Aorta (tissue), 5 donors: ENCODE results near the gene LCTL. TPM values are rescaled to one million over a fixed set of nuclear protein-coding genes. Genes with fewer than 3 reads are reported as not detected.

Experiments used
- ATAC-seq: fragments of 200-7000 bp; cut with Tn5 transposase; one replicate; pipeline ENCODE4 v1.9.1; 2022; ENCODE audit warnings: moderate library complexity; ENCODE audit not compliant: low FRiP score
- DNase-seq, 2 donors: peaks; one replicate each; pipeline ENCODE4 v3.0.0-alpha.2; 2020
- H3K27ac ChIP-seq, 2 donors: one replicate each; pipeline ENCODE4 v1.5.1; 2013; ENCODE audit warnings: low read length in 2 of 2, mild to moderate bottlenecking in 2 of 2, moderate library complexity in 2 of 2, control low read depth in 1 of 2, inconsistent platforms in 1 of 2, low read depth in 1 of 2
- H3K27me3 ChIP-seq, 2 donors: one replicate each; pipeline ENCODE4 v1.6.1; 2013; ENCODE audit warnings: control low read depth in 1 of 2, low read length in 1 of 2, mild to moderate bottlenecking in 1 of 2, moderate library complexity in 1 of 2; ENCODE audit not compliant: insufficient read depth in 2 of 2, control insufficient read depth in 1 of 2
- H3K36me3 ChIP-seq, 2 donors: one replicate each; pipeline ENCODE4 v1.6.1; 2013; ENCODE audit warnings: control low read depth in 1 of 2, low read length in 1 of 2, mild to moderate bottlenecking in 1 of 2; ENCODE audit not compliant: insufficient read depth in 2 of 2, control insufficient read depth in 1 of 2
- H3K4me1 ChIP-seq, 2 donors: one replicate each; pipeline ENCODE4 v1.6.1; 2013; ENCODE audit warnings: low read length in 2 of 2, control low read depth in 1 of 2, mild to moderate bottlenecking in 1 of 2, moderate library complexity in 1 of 2; ENCODE audit not compliant: insufficient read depth in 2 of 2, control insufficient read depth in 1 of 2
- H3K4me3 ChIP-seq, 2 donors: one replicate each; pipeline ENCODE4 v1.5.1; 2013; ENCODE audit warnings: low read length in 2 of 2, control low read depth in 1 of 2, mild to moderate bottlenecking in 1 of 2
- H3K9me3 ChIP-seq: one replicate; pipeline ENCODE4 v1.6.1; 2013; ENCODE audit warnings: mild to moderate bottlenecking, low read length; ENCODE audit not compliant: control insufficient read depth
- WGBS, 2 donors: extraction: QIAGEN DNeasy Blood & Tissue Kit; methylation state at CpG; one replicate each; pipeline ENCODE4 v1.1.7; 2013; 5-methylcytosine and 5-hydroxymethylcytosine counted together
- intact Hi-C, 2 donors: fragments of 100-400 bp; cut with DNase I; formaldehyde crosslinking; loops; one replicate each; pipeline versions ENCODE4 v1.14.2 to v1.15.0; 2022
- polyA plus RNA-seq, 2 donors: library from polyadenylated mRNA; stranded (reverse); fragments of 200-250 nt; gene quantifications; one replicate each; pipeline ENCODE4 v1.2.3, GENCODE V29; 2013
- total RNA-seq, 2 donors: library from RNA; stranded (reverse); fragmentation: NEBNext Ultra II Directional; extraction: Animal tissue kit (Norgen Biotek cat#: 25700); gene quantifications; one replicate each; pipeline ENCODE4 v1.2.1, GENCODE V29; 2021
- donor health status: healthy with polysubstance abuse.
- donor health status: Bipolar disorder and iron deficiency.
- donor health status: DM: no; HTN: no; CAD: no.
- donor health status: DM: no; HTN: no; CAD: no.
- donor health status: DM: yes; HTN: yes; CAD: no.

Gene LCTL
- total and polyA plus RNA-seq, 4 donors, result not detected

DNA sequence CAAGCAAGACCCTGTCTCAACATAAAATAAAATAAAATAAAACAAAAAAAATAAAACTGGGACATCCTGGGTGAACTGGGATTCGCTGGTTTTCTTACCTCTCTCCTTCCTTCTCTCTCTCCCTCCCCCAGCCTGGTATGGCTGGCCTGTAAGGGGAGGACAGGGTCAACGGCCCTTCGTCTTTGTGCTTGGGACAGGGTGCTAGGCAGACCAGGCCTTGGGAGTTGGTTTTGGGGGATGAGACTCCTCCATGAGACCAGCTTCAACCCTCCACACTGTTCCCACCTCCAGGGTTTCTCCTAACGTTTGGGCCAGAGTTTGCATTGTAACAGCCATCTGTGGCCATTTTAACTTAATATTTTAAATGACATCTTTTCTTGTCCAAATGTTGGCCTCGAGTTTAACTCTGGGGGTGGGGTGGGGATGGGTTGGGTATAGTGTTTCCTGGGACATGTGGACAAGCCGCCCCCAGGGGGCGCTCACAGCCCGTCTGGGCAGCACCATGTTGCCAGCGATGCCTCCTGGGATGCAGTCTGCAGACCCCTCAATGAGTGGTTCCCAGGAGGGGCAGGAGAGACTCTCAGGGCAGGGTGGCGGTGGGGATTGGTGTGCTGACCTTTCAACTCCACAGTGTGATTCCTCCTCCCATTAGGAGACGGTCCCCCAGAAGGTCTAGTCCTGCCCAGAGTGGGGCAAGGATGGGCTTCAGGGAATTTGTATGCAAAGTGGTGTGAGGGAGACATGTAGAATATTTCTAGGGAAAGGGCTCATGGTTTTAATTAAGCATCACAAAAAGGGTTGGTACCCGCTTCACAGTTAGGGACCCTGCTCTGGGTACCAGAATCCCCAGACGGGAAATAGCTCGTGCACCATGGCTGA lies 37.7 kb upstream of the LCTL start:
- intact Hi-C loops, result loop anchor here (2.0 to 5.0 kb wide), 4 partner anchors 94 to 249 kb away; no protein-coding TSS in a partner anchor
- Histone ChIP-seq H3K27me3 (no peaks in the 10 kb centered on the region), H3K27ac (no peak overlapping the region), H3K4me3 (no peak overlapping the region), H3K36me3 (no peaks in the 10 kb centered on the region), H3K4me1 (no peaks in the 10 kb centered on the region), H3K9me3 (no peaks in the 10 kb centered on the region)
- DNase-seq, result peak; percentile 78 to 90
- ATAC-seq, result peak; percentile 83
- 45 to 47% methylated on average over 14 of the region's 14 CpGs for WGBS, 2 donors

DNA sequence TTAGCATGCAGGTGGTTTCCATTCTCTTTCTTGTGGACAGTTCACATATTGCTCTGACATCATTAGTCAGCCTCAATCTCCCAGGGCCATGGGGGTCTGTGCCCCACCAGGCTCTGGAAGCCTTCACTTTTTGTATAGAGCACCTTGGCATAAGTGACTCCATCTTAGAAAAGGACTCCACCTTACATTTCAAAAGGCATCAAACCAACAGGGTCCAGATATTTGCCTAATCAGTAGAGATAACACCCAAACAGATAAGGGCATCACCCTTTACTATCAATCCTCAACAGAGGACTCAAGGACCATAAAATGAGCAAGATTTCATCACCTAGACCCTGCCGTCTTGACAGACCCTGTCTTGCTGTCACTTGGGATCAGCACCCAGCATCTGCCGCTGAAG lies 35.7 kb upstream of the LCTL start:
- no peak overlapping the region for H3K4me3 ChIP-seq
- no peaks in the 10 kb centered on the region for H3K9me3 ChIP-seq
- intact Hi-C loops, result loop anchor here (5.0 kb wide), 3 partner anchors 96 to 251 kb away; no protein-coding TSS in a partner anchor
- peak in 1 of 2 donors; percentile 24 for DNase-seq
- no peaks in the 10 kb centered on the region for H3K27me3 ChIP-seq
- no peak for ATAC-seq
- no peak overlapping the region for H3K27ac ChIP-seq
- WGBS, 2 donors, result 85 to 87% methylated on average over 2 of the region's 2 CpGs
- no peaks in the 10 kb centered on the region for H3K36me3 ChIP-seq
- no peaks in the 10 kb centered on the region for H3K4me1 ChIP-seq

DNA sequence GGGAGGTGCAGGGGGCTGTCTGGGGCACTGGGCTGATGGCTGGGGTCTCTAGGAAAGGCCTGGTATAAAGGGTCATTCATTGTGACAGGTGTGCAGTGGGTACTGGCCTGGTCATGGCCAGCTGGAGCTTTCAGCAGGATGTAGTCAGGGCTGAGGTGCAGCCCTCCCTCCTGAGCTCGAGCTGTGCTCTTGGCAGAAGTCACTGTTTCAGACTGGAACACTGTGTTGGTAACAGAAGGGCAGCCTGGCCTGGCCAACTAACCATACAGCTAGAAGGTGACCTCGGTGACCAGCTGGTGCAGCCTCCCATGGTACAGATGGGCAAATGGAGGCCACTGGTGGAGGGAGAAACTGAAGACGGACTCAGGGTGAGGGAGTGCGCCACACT lies 34.4 kb upstream of the LCTL start:
- intact Hi-C loops, result loop anchor here (5.0 kb wide), 3 partner anchors 97 to 252 kb away; no protein-coding TSS in a partner anchor
- H3K4me3 ChIP-seq, result no peak overlapping the region
- no peaks in the 10 kb centered on the region for H3K36me3 ChIP-seq
- no peak for DNase-seq
- H3K9me3 ChIP-seq, result no peaks in the 10 kb centered on the region
- H3K4me1 ChIP-seq, result no peaks in the 10 kb centered on the region
- H3K27me3 ChIP-seq, result no peaks in the 10 kb centered on the region
- no peak for ATAC-seq
- H3K27ac ChIP-seq, result no peak overlapping the region
- 60 to 62% methylated on average over 4 of the region's 4 CpGs for WGBS, 2 donors

DNA sequence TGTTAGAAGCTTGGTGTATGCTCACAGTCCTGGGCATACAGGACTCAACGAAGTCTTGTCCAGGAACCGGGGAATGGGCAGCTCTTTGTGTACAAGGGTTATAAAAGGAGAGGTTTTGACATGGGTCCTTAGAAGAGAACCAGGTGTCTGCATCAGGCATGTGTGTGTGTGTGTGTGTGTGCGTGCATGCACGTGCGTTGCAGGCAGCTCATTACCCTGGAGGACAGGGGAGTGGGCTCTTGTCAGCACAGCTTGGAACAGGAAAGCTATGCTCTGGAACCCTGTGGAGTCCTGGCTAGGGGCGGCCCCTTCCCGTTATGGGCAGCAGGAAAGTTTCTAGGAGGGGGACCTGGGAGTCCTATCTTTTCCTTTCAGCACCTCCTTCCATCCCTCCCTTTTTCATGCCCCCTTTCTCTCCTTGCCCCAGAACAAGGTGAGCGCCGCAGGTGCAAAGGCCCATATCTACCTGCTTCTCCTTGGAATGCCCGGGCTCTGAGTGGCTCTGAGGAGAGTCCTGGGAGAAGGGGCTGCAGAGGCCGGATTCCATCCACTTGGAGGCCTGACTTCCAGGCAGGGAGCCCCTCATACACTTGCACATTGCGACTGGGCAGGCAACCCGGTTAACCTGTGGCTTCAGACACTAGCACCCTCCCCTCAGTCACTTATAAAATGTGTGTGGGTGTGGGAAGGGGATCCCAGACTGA lies 33.9 kb upstream of the LCTL start:
- Histone ChIP-seq H3K27ac (no peak overlapping the region), H3K4me3 (no peak overlapping the region), H3K27me3 (no peaks in the 10 kb centered on the region), H3K36me3 (no peaks in the 10 kb centered on the region), H3K9me3 (no peaks in the 10 kb centered on the region), H3K4me1 (no peaks in the 10 kb centered on the region)
- DNase-seq (no peak), ATAC-seq (no peak)
- intact Hi-C loops, result loop anchor here (5.0 kb wide), 3 partner anchors 98 to 253 kb away; no protein-coding TSS in a partner anchor
- 90 to 91% methylated on average over 13 of the region's 13 CpGs for WGBS, 2 donors

DNA sequence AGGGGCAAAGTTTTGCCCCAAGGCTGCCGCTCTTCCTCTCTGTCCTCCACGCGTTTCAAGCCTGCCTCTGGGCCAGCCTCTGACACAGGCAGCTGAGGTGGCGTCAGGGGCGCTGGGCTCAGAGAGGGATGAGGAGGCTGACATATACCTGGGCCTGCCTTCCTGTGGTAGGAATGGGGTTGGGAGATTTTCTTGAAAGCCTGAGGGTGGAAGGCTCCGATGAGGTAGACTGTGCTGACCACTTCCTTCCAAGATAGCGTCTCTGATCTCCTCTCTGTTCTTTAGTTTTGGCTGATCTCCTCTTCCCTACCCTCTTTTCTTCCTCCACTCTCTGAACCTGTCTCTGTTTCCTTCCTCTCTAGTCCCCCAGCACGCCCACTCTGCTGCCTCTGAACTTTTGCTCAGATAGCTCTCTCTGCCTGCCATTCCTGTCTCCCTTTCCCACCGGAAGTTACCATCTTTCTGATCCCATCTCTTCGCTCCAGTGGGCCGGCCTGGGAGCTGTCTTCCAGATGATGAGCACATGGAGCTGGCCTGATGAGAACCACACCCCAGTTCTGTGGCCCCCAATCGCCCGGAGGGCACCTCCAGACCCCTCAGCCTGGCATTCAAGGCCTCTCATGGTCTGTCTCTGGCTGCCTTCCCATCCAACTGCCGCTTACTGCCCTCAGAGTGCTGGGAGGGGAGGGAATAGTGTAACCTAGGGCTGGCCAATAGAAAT lies 32.5 kb upstream of the LCTL start:
- WGBS, 2 donors, result 81 to 85% methylated on average over 14 of the region's 14 CpGs
- no peak for ATAC-seq

DNA sequence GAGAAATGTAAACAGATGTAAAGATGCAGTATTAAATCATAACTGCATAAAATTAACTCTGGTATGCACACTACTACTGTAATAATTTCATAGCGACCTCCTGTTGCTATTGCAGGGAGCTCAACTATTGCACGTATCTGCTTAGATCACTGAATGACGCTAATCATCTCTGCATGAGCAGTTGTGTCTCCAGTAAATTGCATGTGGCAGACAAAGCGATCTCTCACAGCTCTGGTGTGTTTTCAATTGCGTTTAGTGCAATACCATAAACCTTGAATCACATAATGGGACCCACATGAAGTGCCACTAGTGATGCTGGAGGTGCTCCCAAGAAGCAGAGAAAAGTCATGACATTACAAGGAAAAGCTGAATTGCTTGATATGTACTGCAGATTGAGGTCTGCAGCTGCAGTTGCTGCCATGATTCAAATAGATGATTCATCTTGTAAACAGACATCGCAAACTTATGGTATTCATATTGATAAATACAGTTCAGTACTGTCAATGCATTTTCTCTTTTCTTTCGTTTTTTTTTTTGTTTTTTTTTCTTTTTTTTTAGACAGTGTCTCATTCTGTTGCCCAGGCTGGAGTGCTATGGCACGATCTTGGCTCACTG lies 30.2 kb upstream of the LCTL start:
- Histone ChIP-seq H3K36me3 (no peaks in the 10 kb centered on the region), H3K4me1 (no peaks in the 10 kb centered on the region)
- ATAC-seq, result no peak

More for the DNA sequence above, 32.5 kb upstream of the LCTL start:
- Histone ChIP-seq H3K36me3 (no peaks in the 10 kb centered on the region), H3K4me1 (no peaks in the 10 kb centered on the region), H3K27ac (no peak overlapping the region), H3K9me3 (no peaks in the 10 kb centered on the region), H3K27me3 (no peaks in the 10 kb centered on the region), H3K4me3 (no peak overlapping the region)
- DNase-seq, result no peak
- intact Hi-C loops, result no loop called here

DNA sequence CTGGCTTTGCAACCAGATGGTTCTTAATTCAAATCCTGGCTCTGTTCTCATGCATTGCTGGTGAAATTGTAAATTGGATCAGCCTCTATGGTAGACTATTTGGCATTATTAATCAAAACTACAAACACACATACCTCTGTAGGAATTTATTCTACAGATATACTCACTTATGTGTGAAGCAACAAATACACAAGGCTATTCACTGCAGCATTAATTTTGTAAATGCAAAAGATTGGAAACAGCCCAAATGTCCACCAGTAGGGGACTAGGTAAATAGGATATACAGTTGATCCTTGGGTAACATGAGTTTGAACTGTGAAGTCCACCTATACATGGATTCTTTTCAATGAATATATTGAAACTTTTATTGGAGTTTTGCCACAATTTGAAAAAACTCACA lies 29.5 kb upstream of the LCTL start:
- DNase-seq, result no peak
- Histone ChIP-seq H3K4me3 (no peak overlapping the region), H3K36me3 (no peaks in the 10 kb centered on the region), H3K27me3 (no peaks in the 10 kb centered on the region), H3K27ac (no peak overlapping the region), H3K4me1 (no peaks in the 10 kb centered on the region), H3K9me3 (no peaks in the 10 kb centered on the region)
- no peak for ATAC-seq
- intact Hi-C loops, result no loop called here

More for the DNA sequence above, 30.2 kb upstream of the LCTL start:
- H3K4me3 ChIP-seq, result no peak overlapping the region
- H3K27ac ChIP-seq, result no peak overlapping the region
- no peaks in the 10 kb centered on the region for H3K27me3 ChIP-seq
- WGBS, 2 donors, result 80% methylated on average over 8 of the region's 8 CpGs
- no peak for DNase-seq
- H3K9me3 ChIP-seq, result no peaks in the 10 kb centered on the region
- intact Hi-C loops, result no loop called here

DNA sequence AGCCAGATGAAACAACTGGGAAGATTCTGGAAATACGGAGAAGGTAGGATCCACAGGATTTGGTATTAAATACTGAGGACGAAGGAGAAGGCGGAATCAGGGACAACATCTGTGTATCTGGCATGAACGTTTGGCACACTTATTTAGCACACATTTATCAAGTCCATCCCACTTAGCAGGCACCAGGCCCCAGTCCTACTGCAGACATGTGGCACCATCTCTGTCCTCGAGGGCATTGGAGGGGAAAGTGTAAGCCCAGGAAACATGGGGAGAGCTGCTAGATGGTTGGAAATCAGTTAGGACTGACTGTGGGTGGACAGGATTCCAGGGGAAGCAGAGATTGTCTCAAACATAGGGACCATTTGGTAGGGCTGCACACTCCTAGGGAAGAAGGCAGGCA lies 29.0 kb upstream of the LCTL start:
- Histone ChIP-seq H3K4me1 (no peaks in the 10 kb centered on the region), H3K27me3 (no peaks in the 10 kb centered on the region), H3K27ac (no peak overlapping the region), H3K4me3 (no peak overlapping the region), H3K36me3 (no peaks in the 10 kb centered on the region), H3K9me3 (no peaks in the 10 kb centered on the region)
- no peak for ATAC-seq
- 79 to 83% methylated on average over 5 of the region's 5 CpGs for WGBS, 2 donors
- intact Hi-C loops, result no loop called here
- DNase-seq, result no peak
